Spinal cord (tissue), 10 donors: Measurements from ENCODE around the gene S100A6. TPM values are rescaled to one million over a fixed set of nuclear protein-coding genes. Genes with fewer than 3 reads are reported as not detected.

Experiments
- DNase-seq, 6 donors: peaks; one replicate each; pipeline versions ENCODE4 v3.0.0 to v3.0.0-alpha.2; 2013 to 2015; ENCODE audit warnings: low spot score in 6 of 6, low read depth in 4 of 6
- H3K27ac ChIP-seq: one replicate; pipeline ENCODE4 v1.5.1; 2013; ENCODE audit warnings: low read depth, low read length, control low read depth
- H3K27me3 ChIP-seq: one replicate; pipeline ENCODE4 v1.6.1; 2013; ENCODE audit warnings: low read length; ENCODE audit not compliant: control insufficient read depth, insufficient read depth
- H3K36me3 ChIP-seq: one replicate; pipeline ENCODE4 v1.6.1; 2013; ENCODE audit warnings: low read length; ENCODE audit not compliant: control insufficient read depth, insufficient read depth
- H3K4me1 ChIP-seq: one replicate; pipeline ENCODE4 v1.6.1; 2013; ENCODE audit warnings: low read length; ENCODE audit not compliant: control insufficient read depth, insufficient read depth
- H3K4me3 ChIP-seq: one replicate; pipeline ENCODE4 v1.5.1; 2013; ENCODE audit warnings: low read depth, low read length, control low read depth
- H3K9me3 ChIP-seq: one replicate; pipeline ENCODE4 v1.6.1; 2013; ENCODE audit warnings: low read length; ENCODE audit not compliant: control insufficient read depth, insufficient read depth
- WGBS: methylation state at CpG from one replicate; pipeline ENCODE4 v1.1.5; 2013; ENCODE audit warnings: missing lambda C conversion rate; ENCODE audit not compliant: insufficient coverage; 5-methylcytosine and 5-hydroxymethylcytosine counted together
- polyA plus RNA-seq, 2 donors: library from polyadenylated mRNA; unstranded; fragments of 120-200 nt; gene quantifications; one replicate each; pipeline ENCODE4 v1.2.1, GENCODE V29; 2013; ENCODE audit not compliant: insufficient read length in 2 of 2
- total RNA-seq, 2 donors: library from RNA; depleted of rRNA in 1 of 2; stranded (reverse); fragments of 120-200 nt in 1 of 2; fragments of >200 nt in 1 of 2; gene quantifications; one replicate each; pipeline versions ENCODE4 v1.2.3 to v1.2.4, GENCODE V29; 2013 to 2014
- donor health status: healthy.

S100A6 gene
- total and polyA plus RNA-seq, 4 donors: 75.3 to 276 (median 127) TPM

- no peak overlapping the region for H3K27ac ChIP-seq
- no peaks in the 10 kb centered on the region for H3K27me3 ChIP-seq
- H3K4me1 ChIP-seq: peaks cover 40% of the 10 kb centered on the region
- WGBS: 96% methylated on average over 6 of the region's 7 CpGs
- H3K4me3 ChIP-seq: no peak overlapping the region
- no peak for DNase-seq
- H3K36me3 ChIP-seq: no peaks in the 10 kb centered on the region
- H3K9me3 ChIP-seq: no peaks in the 10 kb centered on the region
Observed at GRCh38 chr1:153534226-153534924, 1.4 kb downstream of the S100A6 start.

GRCh38 chr1:153533689-153534201, 2.0 kb downstream of the S100A6 start:
- H3K4me3 ChIP-seq: no peak overlapping the region
- peaks cover 40% of the 10 kb centered on the region for H3K4me1 ChIP-seq
- 86% methylated on average over 9 of the region's 13 CpGs for WGBS
- no peak for DNase-seq
- no peaks in the 10 kb centered on the region for H3K27me3 ChIP-seq
- H3K9me3 ChIP-seq: no peaks in the 10 kb centered on the region
- no peak overlapping the region for H3K27ac ChIP-seq
- no peaks in the 10 kb centered on the region for H3K36me3 ChIP-seq

GRCh38 chr1:153532769-153533599, 2.8 kb downstream of the S100A6 start:
- Histone ChIP-seq H3K9me3 (no peaks in the 10 kb centered on the region), H3K4me1 (peaks cover 37% of the 10 kb centered on the region), H3K36me3 (no peaks in the 10 kb centered on the region), H3K27ac (no peak overlapping the region), H3K4me3 (no peak overlapping the region), H3K27me3 (no peaks in the 10 kb centered on the region)
- peak in 5 of 6 donors; percentile 36 to 88 (median 63) for DNase-seq
- WGBS: 13% methylated on average over 28 of the region's 34 CpGs

- no peak overlapping the region for H3K27ac ChIP-seq
- no peaks in the 10 kb centered on the region for H3K9me3 ChIP-seq
- no peaks in the 10 kb centered on the region for H3K36me3 ChIP-seq
- WGBS: 73% methylated on average over 2 of the region's 2 CpGs
- DNase-seq: no peak
- H3K27me3 ChIP-seq: no peaks in the 10 kb centered on the region
- H3K4me3 ChIP-seq: no peak overlapping the region
- peaks cover 39% of the 10 kb centered on the region for H3K4me1 ChIP-seq
Observed at GRCh38 chr1:153532181-153532580, 3.6 kb downstream of the S100A6 start.

- Histone ChIP-seq H3K9me3 (no peaks in the 10 kb centered on the region), H3K4me1 (peaks cover 38% of the 10 kb centered on the region), H3K27ac (no peak overlapping the region), H3K36me3 (no peaks in the 10 kb centered on the region), H3K27me3 (no peaks in the 10 kb centered on the region), H3K4me3 (no peak overlapping the region)
- no peak for DNase-seq
- 90% methylated on average over 1 of the region's 3 CpGs for WGBS
Observed at GRCh38 chr1:153531638-153532037, 4.2 kb downstream of the S100A6 start.

- H3K27me3 ChIP-seq: no peaks in the 10 kb centered on the region
- WGBS: 56% methylated on average over 3 of the region's 5 CpGs
- H3K36me3 ChIP-seq: no peaks in the 10 kb centered on the region
- H3K4me3 ChIP-seq: no peak overlapping the region
- H3K9me3 ChIP-seq: no peaks in the 10 kb centered on the region
- no peak overlapping the region for H3K27ac ChIP-seq
- peaks cover 5% of the 10 kb centered on the region for H3K4me1 ChIP-seq
- no peak for DNase-seq
Observed at GRCh38 chr1:153527683-153528040, 8.1 kb downstream of the S100A6 start.

- no peak overlapping the region for H3K4me3 ChIP-seq
- no peak overlapping the region for H3K27ac ChIP-seq
- H3K4me1 ChIP-seq: peaks cover 4% of the 10 kb centered on the region
- H3K27me3 ChIP-seq: no peaks in the 10 kb centered on the region
- no peak for DNase-seq
- no peaks in the 10 kb centered on the region for H3K36me3 ChIP-seq
- WGBS: 85% methylated on average over 8 of the region's 8 CpGs
- H3K9me3 ChIP-seq: no peaks in the 10 kb centered on the region
Observed at GRCh38 chr1:153527023-153527682, 8.6 kb downstream of the S100A6 start.

GRCh38 chr1:153526132-153526543, 9.7 kb downstream of the S100A6 start:
- WGBS: 63% methylated on average over 5 of the region's 8 CpGs
- Histone ChIP-seq H3K36me3 (no peaks in the 10 kb centered on the region), H3K27ac (no peak overlapping the region), H3K4me1 (peaks cover 4% of the 10 kb centered on the region), H3K9me3 (no peaks in the 10 kb centered on the region), H3K4me3 (no peak overlapping the region), H3K27me3 (no peaks in the 10 kb centered on the region)
- DNase-seq: peak in 1 of 6 donors; percentile 9

GRCh38 chr1:153525088-153525728, 10.6 kb downstream of the S100A6 start:
- H3K36me3 ChIP-seq: no peaks in the 10 kb centered on the region
- no peak overlapping the region for H3K27ac ChIP-seq
- peak in 1 of 6 donors; percentile 34 for DNase-seq
- no CpG with 5 or more reads among the region's 3 CpGs for WGBS
- peaks cover 4% of the 10 kb centered on the region for H3K4me1 ChIP-seq
- H3K27me3 ChIP-seq: no peaks in the 10 kb centered on the region
- no peak overlapping the region for H3K4me3 ChIP-seq
- H3K9me3 ChIP-seq: no peaks in the 10 kb centered on the region
